B cell (primary cell): ENCODE measurements around the gene SHISA3. TPM values are rescaled to one million over a fixed set of nuclear protein-coding genes. Genes with fewer than 3 reads are reported as not detected.

ENCODE experiments used
- ATAC-seq: fragments of 200-7000 bp; cut with Tn5 transposase; one replicate; pipeline ENCODE4 v1.10.0; 2021; ENCODE audit warnings: low read depth, mild to moderate bottlenecking, moderate number of reproducible peaks, moderate library complexity
- CTCF ChIA-PET: fragments of 350-600 bp; sonication (Branson Sonifier 250); formaldehyde crosslinking; loops from one replicate; lab custom pipeline; 2021; ENCODE audit warnings: antibody characterized with exemption, inconsistent platforms; lab: Charles Lee
- POLR2A ChIA-PET: fragments of 350-600 bp; sonication (Branson Sonifier 250); formaldehyde crosslinking; loops from one replicate; lab custom pipeline; 2021; ENCODE audit warnings: antibody characterized with exemption; lab: Charles Lee
- DNase-seq: peaks from one replicate; pipeline ENCODE4 v3.0.0; 2013
- H2AFZ ChIP-seq: 2 replicates; pipeline ENCODE4 v1.6.1; 2012; ENCODE audit warnings: mild to moderate bottlenecking, low read depth, low read length; ENCODE audit not compliant: insufficient read depth, poor library complexity, severe bottlenecking
- H3K27ac ChIP-seq, 2 donors: 1 replicate in 1 of 2; 2 replicates in 1 of 2; pipeline ENCODE4 v1.5.1; 2012 to 2013; ENCODE audit warnings: low read length in 2 of 2, mild to moderate bottlenecking in 2 of 2, moderate library complexity in 1 of 2
- H3K27me3 ChIP-seq, 4 experiments: fragments of 200-600 bp in 1 of 4; sonication (generic) in 1 of 4; replicated peaks in 1 of 4; 1 replicate in 2 of 4; 2 replicates in 2 of 4; pipeline versions ENCODE4 v1.6.1 to v1.7.0; 2013 to 2016; ENCODE audit warnings: low read length in 3 of 4, mild to moderate bottlenecking in 2 of 4, mixed read lengths in 1 of 4, moderate library complexity in 1 of 4; ENCODE audit not compliant: insufficient read depth in 4 of 4, control insufficient read depth in 3 of 4; ENCODE audit errors: control extremely low read depth in 1 of 4
- H3K36me3 ChIP-seq, 2 experiments: replicated peaks in 1 of 2; 1 replicate in 1 of 2; 2 replicates in 1 of 2; pipeline versions ENCODE4 v1.6.1 to v1.7.1; 2013; ENCODE audit warnings: low read length in 1 of 2; ENCODE audit not compliant: insufficient read depth in 2 of 2, control insufficient read depth in 1 of 2; ENCODE audit errors: control extremely low read depth in 1 of 2, extremely low read depth in 1 of 2
- H3K4me1 ChIP-seq, 2 donors: fragments of 200-600 bp in 1 of 2; sonication (generic) in 1 of 2; 1 replicate in 1 of 2; 2 replicates in 1 of 2; pipeline versions ENCODE4 v1.5.1 to v1.6.1; 2013 to 2017; ENCODE audit warnings: low read length in 2 of 2; ENCODE audit not compliant: control insufficient read depth in 2 of 2, insufficient read depth in 2 of 2
- H3K4me2 ChIP-seq: replicated peaks from 2 replicates; pipeline ENCODE3; 2012; ENCODE audit warnings: mild to moderate bottlenecking, low read depth, low read length; ENCODE audit not compliant: poor library complexity, severe bottlenecking
- H3K4me3 ChIP-seq, 5 experiments: fragments of 200-600 bp in 1 of 5; sonication (generic) in 1 of 5; 1 replicate in 3 of 5; 2 replicates in 2 of 5; pipeline versions ENCODE4 v1.5.1 to v1.7.0; 2011 to 2016; ENCODE audit warnings: low read length in 4 of 5, mild to moderate bottlenecking in 4 of 5, low read depth in 2 of 5, control low read depth in 1 of 5, moderate library complexity in 1 of 5; ENCODE audit not compliant: insufficient read depth in 1 of 5; ENCODE audit errors: control extremely low read depth in 1 of 5, extremely low read depth in 1 of 5
- H3K79me2 ChIP-seq: fragments of 200-600 bp; sonication (generic); one replicate; pipeline ENCODE4 v1.6.0; 2016; ENCODE audit warnings: low read length; ENCODE audit not compliant: control insufficient read depth, insufficient read depth
- H3K9ac ChIP-seq: fragments of 200-600 bp; sonication (generic); 2 replicates; pipeline ENCODE4 v1.6.1; 2017; ENCODE audit warnings: mild to moderate bottlenecking, low read length, moderate library complexity
- H3K9me3 ChIP-seq, 3 donors: one replicate each; pipeline versions ENCODE4 v1.6.1 to v1.7.1; 2013; ENCODE audit warnings: low read length in 2 of 3; ENCODE audit not compliant: control insufficient read depth in 2 of 3, insufficient read depth in 1 of 3; ENCODE audit errors: control extremely low read depth in 1 of 3
- H4K20me1 ChIP-seq: 2 replicates; pipeline ENCODE4 v1.6.0; 2012; ENCODE audit warnings: mild to moderate bottlenecking, low read length; ENCODE audit not compliant: insufficient read depth, control insufficient read depth, poor library complexity, severe bottlenecking
- H3K27ac Mint-ChIP-seq: one replicate; pipeline ENCODE4 v1.8.0; 2021; ENCODE audit warnings: mixed read lengths
- H3K27me3 Mint-ChIP-seq: one replicate; pipeline ENCODE4 v1.8.0; 2021; ENCODE audit warnings: mixed read lengths
- H3K4me1 Mint-ChIP-seq: one replicate; pipeline ENCODE4 v1.8.0; 2021; ENCODE audit warnings: mixed read lengths
- H3K4me3 Mint-ChIP-seq: one replicate; pipeline ENCODE4 v1.8.0; 2021; ENCODE audit warnings: mixed read lengths
- H3K9me3 Mint-ChIP-seq: one replicate; pipeline ENCODE4 v1.8.0; 2022; ENCODE audit warnings: mixed read lengths; ENCODE audit not compliant: insufficient read depth
- CTCF ChIP-seq: fragments of 200-600 bp; IDR thresholded peaks from one replicate; pipeline ENCODE4 v1.8.0; 2022; ENCODE audit warnings: antibody characterized with exemption, mild to moderate bottlenecking
- EZH2 ChIP-seq: IDR thresholded peaks from 2 replicates; pipeline ENCODE4 v1.6.1; 2012; ENCODE audit warnings: borderline replicate concordance, low read depth, mild to moderate bottlenecking, moderate library complexity, low read length; ENCODE audit not compliant: insufficient read depth, poor library complexity, severe bottlenecking
- WGBS: methylation state at CpG from one replicate; pipeline ENCODE4 v1.1.5; 2013; ENCODE audit warnings: missing lambda C conversion rate; ENCODE audit not compliant: insufficient coverage; 5-methylcytosine and 5-hydroxymethylcytosine counted together
- intact Hi-C: fragments of 100-400 bp; cut with micrococcal nuclease; formaldehyde crosslinking; loops from one replicate; pipeline ENCODE4 v1.10.0; 2022
- polyA plus RNA-seq: library from polyadenylated mRNA; depleted of rRNA; stranded (reverse); fragments of >200 nt; gene quantifications from 2 replicates; pipeline ENCODE4 v1.2.3, GENCODE V29; 2012
- total RNA-seq, 2 donors: library from RNA; stranded (reverse); fragments of 120-200 nt in 1 of 2; gene quantifications; 1 replicate in 1 of 2; 2 replicates in 1 of 2; pipeline versions ENCODE4 v1.2.3 to v1.2.4, GENCODE V29; 2013 to 2022

The SHISA3 gene
- total and polyA plus RNA-seq, 2 donors (not counting 1 experiment from before 2014, with no cell fraction given), result not detected

- H2AFZ ChIP-seq, result no peak overlapping the region
Measured at GRCh38 chr4:42391355-42391664, 6.0 kb upstream of the SHISA3 start.

GRCh38 chr4:42391981-42392380 lies 5.3 kb upstream of the SHISA3 start:
- peaks cover 0 to 16% (median 9%) of the 10 kb centered on the region in 4 experiments for H3K27me3 ChIP-seq
- TF ChIP-seq EZH2 (no peak), CTCF (no peak)
- CTCF ChIA-PET, result no interaction called here
- no peak overlapping the region for H3K4me3 ChIP-seq
- H3K9me3 Mint-ChIP-seq, result no peaks in the 10 kb centered on the region
- 89% methylated on average over 2 of the region's 5 CpGs for WGBS
- ATAC-seq (no peak), DNase-seq (no peak)
- no peak overlapping the region for H3K4me2 ChIP-seq
- intact Hi-C loops, result no loop called here
- no peak overlapping the region for H3K27ac Mint-ChIP-seq
- no peaks in the 10 kb centered on the region for H4K20me1 ChIP-seq
- no peak overlapping the region for H2AFZ ChIP-seq
- no peaks in the 10 kb centered on the region for H3K36me3 ChIP-seq
- H3K9ac ChIP-seq, result no peak overlapping the region
- H3K4me1 ChIP-seq, result peaks cover 7 to 25% of the 10 kb centered on the region in 2 donors
- no peaks in the 10 kb centered on the region for H3K9me3 ChIP-seq
- no peaks in the 10 kb centered on the region for H3K79me2 ChIP-seq
- H3K4me1 Mint-ChIP-seq, result peaks cover 21% of the 10 kb centered on the region
- H3K27ac ChIP-seq, result no peak overlapping the region
- POLR2A ChIA-PET, result no interaction called here
- H3K27me3 Mint-ChIP-seq, result peaks cover 11% of the 10 kb centered on the region
- H3K4me3 Mint-ChIP-seq, result no peak overlapping the region

More at GRCh38 chr4:42391355-42391664, 6.0 kb upstream of the SHISA3 start:
- Histone ChIP-seq H3K9ac (no peak overlapping the region), H3K27me3 (peaks cover 0 to 10% (median 4%) of the 10 kb centered on the region in 4 experiments), H3K79me2 (no peaks in the 10 kb centered on the region), H3K4me3 (no peak overlapping the region), H3K36me3 (no peaks in the 10 kb centered on the region), H3K27ac (no peak overlapping the region), H3K4me2 (peak overlapping the region; percentile 23), H3K9me3 (no peaks in the 10 kb centered on the region), H4K20me1 (no peaks in the 10 kb centered on the region), H3K4me1 (peaks cover under 1 to 18% of the 10 kb centered on the region in 2 donors)
- H3K4me1 Mint-ChIP-seq, result peaks cover 14% of the 10 kb centered on the region
- POLR2A ChIA-PET, result no interaction called here
- peaks cover 4% of the 10 kb centered on the region for H3K27me3 Mint-ChIP-seq
- ATAC-seq (no peak), DNase-seq (no peak)
- WGBS, result 96% methylated on average over 2 of the region's 2 CpGs
- H3K27ac Mint-ChIP-seq, result no peak overlapping the region
- H3K4me3 Mint-ChIP-seq, result no peak overlapping the region
- H3K9me3 Mint-ChIP-seq, result no peaks in the 10 kb centered on the region
- intact Hi-C loops, result no loop called here
- CTCF ChIA-PET, result interaction anchor here (1.2 to 1.3 kb wide), 2 partner anchors 8 to 130 kb away, joined by 3 to 4 read pairs; no protein-coding TSS in a partner anchor
- no peak for TF ChIP-seq EZH2
- no peak for TF ChIP-seq CTCF
